HG02678 (cell line): Measurements from ENCODE around the gene RBP3.
"Not testable (repeated sequence)": the region's sequence is repeated elsewhere in the genome, so short reads cannot be mapped to it uniquely, and the experiment has no call there.

Experiments
- ATAC-seq: cut with Tn5 transposase; IDR thresholded peaks from one replicate; pipeline ENCODE4 v1.9.1; 2021; ENCODE audit warnings: mild to moderate bottlenecking, moderate library complexity; ENCODE audit not compliant: unreplicated experiment

Gene RBP3

DNA sequence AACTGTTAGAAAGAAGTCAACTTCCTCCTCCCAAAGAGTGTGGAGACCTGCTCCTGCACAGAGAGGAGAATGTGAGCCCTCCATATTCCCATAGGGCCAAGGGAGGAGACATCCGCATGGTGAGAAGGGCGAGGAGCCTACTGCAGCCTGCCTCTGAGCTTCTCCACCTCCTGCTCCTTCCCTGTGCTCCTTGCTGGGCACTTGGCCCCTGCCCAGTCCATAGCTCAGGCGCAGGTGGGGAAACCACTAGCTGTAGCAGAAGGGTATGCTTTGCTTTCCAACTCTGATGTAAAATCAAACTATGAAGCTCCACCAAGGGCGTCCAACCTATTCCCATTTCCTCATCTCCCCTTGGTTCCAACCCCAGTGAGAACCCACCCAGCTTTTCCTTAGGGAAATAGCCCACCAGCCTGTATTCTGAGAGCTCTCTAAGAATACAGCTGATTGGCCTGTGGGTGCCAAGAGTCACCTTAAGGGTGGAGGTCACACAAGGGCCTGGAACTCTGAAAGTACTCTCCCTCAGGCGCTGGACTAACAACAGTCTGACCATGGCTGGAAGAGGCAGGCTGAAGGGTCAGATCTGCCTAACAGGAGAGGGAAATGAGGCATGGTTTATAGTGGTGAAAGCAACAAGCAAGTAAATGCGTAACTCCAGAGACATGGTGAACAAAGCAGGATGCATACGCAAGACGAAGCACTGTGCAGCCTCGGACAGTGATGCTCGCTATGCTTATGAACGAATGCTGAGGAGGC is 22.0 kb downstream of the RBP3 start:
- no peak for ATAC-seq

DNA sequence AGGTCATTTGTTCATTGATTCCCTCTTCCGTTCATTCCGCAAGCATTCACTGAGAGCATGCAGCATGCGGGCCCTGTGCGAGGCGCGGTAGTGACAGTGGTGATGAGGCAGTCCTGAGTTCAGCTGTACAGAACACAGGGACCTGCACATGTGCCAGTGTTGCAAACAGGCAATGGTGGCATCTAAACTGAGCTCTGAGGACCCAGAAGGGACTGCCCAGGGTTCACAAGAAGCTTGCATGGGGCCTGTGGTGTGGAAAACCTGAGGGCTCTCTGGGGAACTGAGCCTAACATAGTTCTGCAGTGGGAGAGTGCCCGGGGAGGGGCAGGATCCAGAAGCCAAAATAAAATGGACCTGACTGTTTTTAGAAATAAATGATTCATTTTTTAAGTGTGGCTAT is 22.7 kb downstream of the RBP3 start:
- no peak for ATAC-seq

DNA sequence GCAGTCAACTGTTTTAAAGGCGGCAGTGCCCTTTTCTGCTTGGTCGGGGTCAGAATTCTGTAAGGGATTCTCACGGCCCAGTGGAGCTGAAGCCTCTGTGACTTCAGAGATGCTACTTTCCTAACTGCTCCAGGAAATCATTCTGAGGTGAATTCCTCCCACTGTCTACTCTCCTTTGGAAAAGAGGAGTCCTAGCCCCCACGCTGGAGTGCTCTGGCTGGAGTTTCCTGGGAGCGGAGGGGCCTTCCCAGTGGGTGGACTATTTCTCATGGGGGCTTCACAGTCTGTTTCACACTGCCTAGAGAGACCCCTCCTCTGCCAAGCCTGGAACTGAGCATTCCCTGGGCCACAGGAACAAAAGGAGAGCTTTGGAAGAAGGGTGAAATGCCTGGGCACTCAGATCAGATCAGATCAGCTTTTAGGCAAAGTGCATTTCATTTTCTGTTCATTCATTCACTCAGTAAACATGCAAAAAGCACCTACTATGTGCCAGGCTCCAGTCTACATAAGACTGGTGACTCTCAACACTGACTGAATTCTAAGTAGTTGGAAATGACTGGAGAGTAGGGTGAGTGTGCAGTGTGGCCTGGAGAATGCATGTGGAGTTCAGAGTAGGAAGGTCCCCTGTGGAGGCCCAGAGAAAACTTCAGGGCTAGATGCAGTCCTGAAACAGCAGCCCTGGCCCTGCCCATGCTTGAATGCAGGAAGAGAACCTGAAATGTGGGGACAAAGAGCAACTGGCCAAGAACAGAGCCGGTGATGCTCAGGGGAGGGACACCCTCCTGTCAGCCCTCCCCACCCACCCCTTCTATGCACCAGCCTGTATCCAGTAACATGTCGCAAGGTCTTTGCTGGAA is 23.7 kb downstream of the RBP3 start:
- ATAC-seq: no peak

DNA sequence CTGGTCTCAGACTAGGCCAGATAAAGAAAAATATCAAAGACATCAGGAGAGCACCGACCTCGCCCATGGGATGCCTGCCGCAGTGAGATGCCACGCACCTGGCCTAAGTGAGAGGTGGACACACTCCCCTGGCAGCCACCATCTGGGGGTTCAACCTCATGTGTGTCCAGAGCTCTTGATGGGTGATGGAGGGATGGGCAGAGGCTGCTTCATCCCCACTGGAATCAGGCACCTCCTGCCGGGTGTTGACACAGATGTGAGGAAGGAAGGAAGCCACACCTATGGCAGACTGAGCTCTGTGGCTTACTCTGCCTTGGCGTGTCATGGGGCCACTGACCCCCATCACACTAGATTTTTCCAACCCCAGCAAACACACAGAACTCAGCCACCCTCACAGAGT is 24.6 kb downstream of the RBP3 start:
- ATAC-seq: no peak

DNA sequence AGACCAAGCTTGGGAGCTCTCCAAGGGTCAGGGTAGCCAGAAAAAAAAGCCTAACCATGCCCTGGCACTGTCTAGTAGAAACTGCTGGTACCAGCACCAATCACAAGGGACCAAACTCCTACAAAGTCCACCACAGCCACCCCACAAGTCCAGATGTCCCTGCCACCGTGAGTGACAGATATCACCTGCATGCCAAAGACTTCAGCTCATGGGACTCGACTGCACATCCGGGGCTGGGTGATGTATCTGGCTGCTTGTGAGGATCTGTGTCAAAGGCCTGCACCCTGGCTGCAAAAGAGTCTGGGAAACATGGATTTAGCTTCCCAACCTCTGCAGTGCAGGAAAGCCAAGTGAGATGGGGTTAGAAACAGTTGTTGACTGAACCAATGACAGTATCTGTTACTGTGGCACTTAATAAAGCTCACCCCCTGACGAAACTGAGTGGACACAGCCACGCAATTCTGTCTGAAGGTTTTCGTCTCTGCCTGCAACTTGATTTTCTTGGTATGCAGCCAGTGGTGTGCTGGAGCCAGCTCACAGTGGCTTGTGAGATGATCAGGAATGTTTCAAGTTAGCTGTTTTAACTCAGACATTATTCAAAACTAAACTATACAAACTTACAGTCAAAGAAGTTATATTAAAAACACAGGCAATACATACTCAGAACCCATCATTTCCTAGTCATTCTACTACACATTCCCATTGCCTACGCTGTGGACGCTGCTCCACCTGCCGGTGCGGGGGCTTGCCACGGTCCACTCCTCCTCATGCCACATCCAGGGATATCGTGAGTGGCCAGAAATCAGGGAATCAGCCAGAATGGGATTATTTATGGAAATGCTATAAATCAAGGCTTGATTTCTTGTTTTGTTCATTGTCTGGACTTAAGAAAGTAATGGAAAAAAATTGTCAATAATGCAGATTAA is 26.7 kb downstream of the RBP3 start:
- no peak for ATAC-seq

DNA sequence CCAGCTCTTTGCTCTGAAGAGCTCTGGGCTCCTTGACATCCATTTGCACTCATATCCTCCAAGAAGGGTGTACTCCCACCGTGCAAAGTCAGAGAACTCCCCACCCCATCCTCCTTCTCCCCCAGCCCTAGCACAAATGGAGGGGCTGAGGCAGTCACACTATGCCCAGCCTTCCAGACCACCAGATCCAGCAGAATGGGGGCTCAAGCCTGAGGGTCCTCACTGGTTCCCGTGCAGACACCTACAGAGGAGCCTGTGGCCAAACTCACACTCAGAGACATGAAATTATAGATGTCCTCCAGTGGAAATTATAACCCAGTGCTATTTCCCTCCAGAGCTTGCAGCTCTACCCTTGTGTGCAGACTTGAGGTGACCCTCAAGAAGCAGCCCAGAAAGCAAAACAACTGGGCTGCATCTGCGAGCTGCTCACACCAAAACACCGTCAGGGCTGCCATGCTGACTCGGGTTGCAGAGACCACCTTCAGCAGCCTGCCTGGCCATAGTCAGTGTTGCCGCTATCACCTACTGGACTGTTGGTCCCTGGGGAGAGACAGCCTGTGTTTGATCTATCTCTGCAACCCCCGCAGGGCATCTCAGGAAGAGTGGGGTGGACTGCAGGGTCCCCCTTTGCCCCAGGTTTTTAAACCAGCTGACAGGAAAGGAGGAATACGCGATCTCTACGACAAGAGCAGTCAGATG is 28.5 kb downstream of the RBP3 start:
- no peak for ATAC-seq

DNA sequence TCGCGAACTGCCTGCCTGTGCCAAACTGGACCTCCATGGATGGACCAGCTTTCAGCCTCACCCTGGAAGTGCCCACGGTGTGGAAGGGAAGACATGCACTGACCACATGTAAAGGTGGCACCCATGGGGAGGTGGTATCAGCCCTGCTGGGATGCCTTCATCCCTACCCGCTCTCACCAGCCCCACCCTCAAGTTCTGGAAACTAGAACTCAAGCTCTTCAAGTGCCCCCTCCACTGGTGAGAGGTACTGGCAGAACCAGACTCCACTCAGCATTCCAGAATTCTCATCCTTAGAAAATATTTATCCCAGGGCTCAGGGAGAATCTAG is 30.0 kb downstream of the RBP3 start:
- ATAC-seq: no peak

DNA sequence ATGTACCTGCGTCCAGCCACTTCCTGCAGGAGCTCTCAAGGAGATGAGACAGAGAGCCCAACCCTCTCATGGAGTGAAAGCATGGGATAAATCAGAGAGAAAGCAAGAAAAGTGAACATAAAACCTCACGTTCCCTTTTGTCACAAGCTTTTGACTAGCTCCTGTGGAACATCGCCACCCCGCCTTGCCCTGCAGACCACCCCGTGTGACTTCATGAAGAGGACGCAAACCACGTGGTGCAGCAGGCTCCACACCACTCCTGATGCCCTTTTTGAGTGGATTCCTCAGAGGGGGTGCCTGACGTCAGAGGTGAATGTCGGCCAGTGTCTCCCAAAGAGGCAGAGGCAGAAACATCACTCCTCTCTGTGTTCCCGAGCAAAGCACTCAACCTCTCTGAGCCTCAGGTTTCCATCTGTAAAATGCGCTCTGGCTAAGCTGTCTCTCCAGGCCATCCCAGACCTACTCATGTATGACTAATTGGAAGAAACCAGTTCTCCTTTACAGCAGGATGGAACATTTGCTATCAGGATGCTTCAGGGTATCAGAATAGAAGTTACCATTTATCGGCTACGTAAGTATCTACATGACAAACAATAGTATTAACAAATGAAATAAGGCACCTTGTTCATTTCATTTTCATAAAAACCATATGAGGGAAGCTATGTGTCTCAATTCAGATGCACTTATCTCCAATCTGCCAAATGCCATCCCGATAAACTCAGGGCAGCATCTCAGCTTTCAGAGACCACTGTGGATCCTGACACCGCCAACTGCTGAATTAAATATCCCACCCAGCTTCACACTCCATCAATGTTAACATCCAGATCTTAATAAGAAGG is 30.7 kb downstream of the RBP3 start:
- ATAC-seq: no peak

DNA sequence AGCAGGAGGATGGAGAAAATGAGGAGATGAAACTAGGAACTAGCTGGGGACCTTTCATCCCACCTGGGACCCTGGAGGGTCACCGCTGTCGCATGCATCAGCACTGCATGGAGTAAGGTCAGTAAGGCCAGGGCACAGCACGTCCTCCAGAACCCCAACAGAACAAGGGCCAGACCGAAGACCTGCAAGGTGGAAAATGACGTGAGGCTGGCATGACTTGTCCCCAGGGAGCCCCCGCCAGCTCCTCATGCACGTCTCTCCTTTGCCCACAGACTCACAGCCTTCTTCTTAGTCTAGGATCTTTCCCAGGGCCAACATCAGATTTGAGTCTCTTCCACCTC is 31.3 kb downstream of the RBP3 start:
- ATAC-seq: no peak

DNA sequence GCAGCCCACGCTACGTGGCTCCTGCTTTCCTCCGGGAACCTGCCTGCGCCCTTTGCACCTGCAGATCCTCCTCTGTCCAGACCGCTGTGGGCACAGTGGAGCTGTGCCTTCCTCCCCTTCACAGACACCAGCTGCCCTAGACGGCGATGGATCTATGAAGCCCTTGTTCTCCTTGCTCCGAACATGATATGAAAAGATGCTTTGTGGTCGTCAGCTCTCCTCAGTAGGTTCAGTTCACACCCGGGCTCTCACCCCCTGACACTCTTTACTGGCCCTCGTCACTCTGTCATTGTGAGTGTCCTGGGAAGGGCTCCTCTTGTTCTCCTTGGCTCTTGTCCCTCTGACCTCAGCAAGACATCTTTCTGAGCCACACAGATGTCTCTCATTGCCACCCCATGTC is 31.7 kb downstream of the RBP3 start:
- ATAC-seq: no peak

DNA sequence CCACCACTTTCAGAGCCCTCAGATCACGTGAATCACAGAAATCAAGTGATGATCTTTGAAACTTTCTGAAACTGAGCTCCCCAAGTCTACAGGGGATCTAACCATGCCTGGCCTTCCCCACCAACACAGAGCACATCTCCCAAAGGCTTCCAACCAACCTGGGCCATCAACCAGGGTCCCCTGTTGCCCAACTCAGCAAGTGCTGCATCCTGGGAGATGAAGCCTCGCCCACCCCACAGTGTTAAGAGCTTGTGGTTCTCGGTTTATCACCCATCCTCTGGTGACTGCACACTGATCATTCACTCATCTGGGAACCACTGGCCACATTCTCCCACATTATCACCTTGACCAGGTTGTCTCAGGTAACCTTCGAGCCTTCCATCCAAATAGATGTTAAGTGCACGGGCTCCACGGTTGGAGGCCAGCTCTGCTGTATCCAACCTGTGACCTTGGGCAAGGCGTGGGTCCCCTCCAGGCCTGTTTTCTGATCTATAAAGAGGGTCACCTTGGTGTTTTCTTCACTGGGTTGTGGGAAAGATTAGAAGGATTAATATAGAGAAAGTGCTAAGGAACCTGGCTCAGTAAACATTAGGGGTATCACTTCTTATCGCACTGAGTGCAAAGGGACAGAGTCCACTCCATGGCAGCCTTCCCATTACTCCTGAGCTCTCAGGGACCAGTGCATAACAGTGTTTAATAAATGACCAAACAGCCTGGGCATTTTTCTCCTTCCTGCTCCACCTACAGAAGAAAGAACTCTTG is 32.4 kb downstream of the RBP3 start:
- ATAC-seq: no peak

DNA sequence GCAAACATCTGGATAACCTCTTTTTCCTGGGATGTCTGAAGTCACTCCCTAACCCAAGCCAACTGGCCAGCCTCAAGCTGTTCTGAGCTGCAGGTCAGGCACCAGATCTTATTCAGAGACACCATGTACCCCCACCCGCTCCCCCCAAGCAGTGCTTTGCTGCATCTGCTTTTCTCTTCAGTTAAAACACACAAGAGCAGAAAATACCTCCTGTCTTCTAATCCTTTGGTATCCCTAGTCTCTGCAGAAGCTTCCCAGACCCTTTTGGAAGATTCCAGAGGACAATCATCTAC is 32.9 kb downstream of the RBP3 start:
- ATAC-seq: no peak

DNA sequence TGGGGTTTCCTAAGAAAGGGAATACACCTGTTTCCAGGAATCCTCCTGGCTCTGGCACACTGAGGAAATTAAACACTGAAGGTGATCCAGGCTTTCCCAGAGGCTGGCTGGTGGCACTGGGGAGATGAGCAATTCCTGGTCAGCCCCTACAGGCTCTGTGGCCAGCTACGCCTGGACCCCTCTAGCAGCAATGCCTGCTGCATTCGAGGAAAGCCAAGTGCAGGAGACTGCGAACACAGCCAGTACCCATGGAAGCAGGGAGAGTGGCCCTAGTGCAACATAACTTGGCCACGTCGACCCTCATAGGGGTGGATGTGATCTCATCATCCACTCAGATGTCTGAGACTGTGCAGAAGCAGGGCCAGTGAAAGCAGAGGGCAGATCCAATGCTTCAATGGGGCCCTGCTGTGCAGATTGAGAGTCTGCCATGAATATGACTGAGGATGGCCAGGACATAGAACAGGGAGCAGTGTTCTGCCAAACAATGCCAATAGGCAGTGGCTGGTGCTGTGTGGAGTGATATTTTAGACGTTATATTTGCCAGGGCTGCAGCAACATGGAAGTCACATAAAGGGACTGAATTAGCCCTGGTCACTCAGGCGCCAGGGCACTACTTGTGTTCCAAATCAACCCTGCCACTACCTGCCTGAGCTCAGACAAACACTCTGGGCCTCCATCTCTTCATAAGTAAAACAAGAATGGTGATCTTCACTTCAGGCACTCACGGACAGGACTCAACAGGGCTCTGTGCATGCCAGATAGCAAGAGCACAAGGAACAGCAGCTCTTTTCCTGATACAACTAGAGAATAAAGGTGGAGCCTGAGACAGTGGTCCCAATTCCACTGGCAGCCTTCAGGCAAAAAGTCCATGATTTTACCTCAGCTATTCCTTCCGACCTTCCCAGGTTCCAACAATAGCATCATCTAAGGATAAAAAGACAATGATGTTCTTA is 33.5 kb downstream of the RBP3 start:
- no peak for ATAC-seq

DNA sequence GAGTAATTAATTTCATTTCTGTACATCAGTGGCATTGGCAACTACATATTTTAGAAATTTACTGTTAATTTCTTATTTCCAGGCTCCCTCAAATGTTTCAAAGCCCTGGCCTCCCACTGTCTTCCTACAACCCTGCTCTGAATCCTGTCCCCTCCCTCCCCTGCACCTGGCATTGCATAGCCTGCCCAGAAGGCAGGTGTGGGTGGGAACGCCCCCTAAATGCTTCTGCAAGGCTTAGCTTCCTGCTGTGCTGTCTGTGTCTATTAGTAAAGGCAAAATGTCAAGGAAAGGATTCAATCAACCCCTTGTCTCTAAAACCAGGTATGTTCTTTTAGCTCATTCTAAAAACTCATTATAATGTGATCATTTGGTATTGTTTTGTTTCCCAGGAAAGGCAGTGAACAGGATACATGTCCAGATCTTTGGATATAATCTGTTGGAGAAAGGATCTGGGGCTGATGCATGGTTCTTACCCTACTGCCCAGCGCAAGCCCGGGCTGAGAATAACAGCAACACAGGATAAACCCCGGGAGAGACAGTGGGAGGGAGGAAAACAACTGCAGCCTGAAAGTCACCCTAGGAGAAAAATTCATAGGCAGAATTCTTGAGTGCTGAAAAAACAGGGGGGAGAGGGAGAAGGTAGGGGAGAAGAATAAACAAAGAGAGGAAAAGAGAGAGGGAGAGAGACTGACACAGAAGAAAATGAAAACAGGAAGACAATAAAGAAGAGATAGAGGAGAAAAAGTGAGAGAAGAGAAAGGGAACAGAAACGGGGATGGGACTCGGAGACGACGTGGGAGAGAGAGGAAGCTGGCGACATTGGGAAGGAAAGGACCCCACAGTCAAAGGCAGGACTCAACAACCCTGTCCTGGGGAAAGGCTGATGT is 35.3 kb downstream of the RBP3 start:
- ATAC-seq: no peak

DNA sequence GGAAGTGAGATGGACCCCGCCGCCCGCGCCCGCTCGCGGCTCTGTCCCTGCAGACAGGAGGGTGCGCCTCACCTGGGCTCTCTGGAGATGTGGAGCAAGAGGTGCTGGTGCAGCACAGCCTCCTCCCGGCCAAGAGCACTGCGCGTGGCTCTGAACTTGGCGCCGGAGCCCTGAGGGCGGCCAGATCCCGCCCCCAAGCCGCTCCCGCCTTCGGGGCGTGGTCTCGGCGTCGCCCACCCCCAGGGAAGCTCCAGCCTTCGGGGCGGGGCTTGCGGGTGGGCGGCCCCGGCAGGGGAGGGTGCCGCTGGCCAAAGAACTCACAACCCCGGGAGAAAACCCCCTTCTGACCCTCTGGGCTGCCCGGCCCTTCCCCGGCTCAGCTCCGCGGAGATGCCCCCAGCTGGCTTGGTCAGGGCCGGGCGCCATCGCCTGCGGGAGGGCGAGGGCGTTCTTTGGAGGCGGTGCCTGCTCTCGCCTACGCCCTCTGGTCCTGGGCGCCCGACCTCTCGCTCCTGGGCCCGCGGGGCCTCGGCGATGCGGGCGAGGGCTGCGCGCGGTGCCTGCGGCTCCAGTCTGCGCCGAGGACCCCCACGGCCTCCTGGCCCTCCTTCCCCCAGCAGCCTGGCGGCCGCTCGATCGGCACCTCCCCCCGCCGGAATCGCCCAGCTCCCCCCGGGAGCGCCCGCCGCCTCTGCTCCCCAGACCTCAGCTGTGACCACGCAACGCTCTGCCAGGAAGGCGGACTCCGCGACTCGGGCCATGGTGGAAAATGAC is 36.2 kb downstream of the RBP3 start, which contains the start of gene ZNF488:
Gene ZNF488, minus strand, starts transcription at position 146 of the 774 bp plus-strand sequence. CDS start 15,464 bp downstream, outside the sequence.
- peak; percentile 90 for ATAC-seq

DNA sequence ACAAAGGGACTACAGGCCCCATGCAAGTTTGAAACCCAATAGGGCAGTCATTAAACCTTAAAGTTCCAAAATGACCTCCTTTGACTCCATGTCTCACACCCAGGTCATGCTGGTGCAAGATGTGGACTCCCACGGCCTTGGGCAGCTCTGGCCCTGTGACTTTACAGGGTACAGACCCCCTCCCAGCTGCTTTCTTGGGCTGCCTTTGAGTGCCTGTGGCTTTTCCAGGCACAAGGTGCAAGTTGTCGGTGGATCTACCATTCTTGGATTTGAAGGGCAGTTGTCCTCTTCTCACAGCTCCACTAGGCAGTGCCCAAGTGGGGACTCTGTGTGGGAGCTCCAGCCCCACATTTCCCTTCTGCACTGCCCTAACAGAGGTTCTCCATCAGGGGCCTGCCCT is 37.9 kb downstream of the RBP3 start:
- not testable (repeated sequence) for ATAC-seq
